HepG2 (cell line): ENCODE results near the gene PODN. TPM values are rescaled to one million over a fixed set of nuclear protein-coding genes. Genes with fewer than 3 reads are reported as not detected.
A peak's percentile ranks its signal among the peaks of the same experiment; 100 is the strongest.

Experiments
- ATAC-seq: fragments of 200-7000 bp; cut with Tn5 transposase; 3 replicates; pipeline ENCODE4 v1.9.1; 2020; ENCODE audit warnings: mild to moderate bottlenecking, moderate library complexity
- BruUV-seq: library from RNA; stranded (reverse); fragments of 400-500 nt; replicated peaks from 2 replicates; lab custom pipeline; 2021; lab: Mats Ljungman, UMichigan
- CTCF ChIA-PET: fragments of 300-600 bp; formaldehyde crosslinking; extraction: SDS; loops from one replicate; lab custom pipeline; 2021; ENCODE audit warnings: low total read pairs, inconsistent platforms, low intra/inter-chr PET ratio; lab: Yijun Ruan, JAX
- POLR2A ChIA-PET: fragments of 350-600 bp; sonication (Branson Sonifier 250); formaldehyde crosslinking; loops from one replicate; lab custom pipeline; 2020; ENCODE audit warnings: antibody characterized with exemption, inconsistent platforms; lab: Yijun Ruan, JAX
- DNase-seq: peaks from one replicate; pipeline ENCODE4 v3.0.0-alpha.2; 2015; ENCODE audit warnings: low spot score
- FAIRE-seq: peaks from 3 replicates; lab custom pipeline; 2011; peaks lifted over from hg19 to GRCh38; lab: Jason Lieb, UNC
- H2AFZ ChIP-seq: one replicate; pipeline ENCODE4 v1.6.1; 2011; ENCODE audit warnings: low read length, inconsistent platforms
- H3K27ac ChIP-seq: fragments of 300-600 bp; 3 replicates; pipeline ENCODE4 v1.8.0; 2011; ENCODE audit warnings: mixed run types, mild to moderate bottlenecking, mixed read lengths, low read length, inconsistent platforms; ENCODE audit not compliant: insufficient read depth; ENCODE audit errors: extremely low read length
- H3K27me3 ChIP-seq, 2 experiments: fragments of 200-600 bp in 1 of 2; 2 replicates in 1 of 2; 3 replicates in 1 of 2; pipeline versions ENCODE4 v1.6.0 to v1.8.0; 2011; ENCODE audit warnings: low read length in 2 of 2, mild to moderate bottlenecking in 2 of 2, moderate library complexity in 2 of 2, inconsistent platforms in 1 of 2; ENCODE audit not compliant: insufficient read depth in 2 of 2, control insufficient read depth in 1 of 2
- H3K36me3 ChIP-seq, 2 experiments: fragments of 200-600 bp in 1 of 2; replicated peaks in 1 of 2; 2 replicates in 1 of 2; 3 replicates in 1 of 2; pipeline versions ENCODE4 v1.5.1 to v1.8.0; 2011; ENCODE audit warnings: low read length in 2 of 2, inconsistent platforms in 1 of 2; ENCODE audit not compliant: insufficient read depth in 2 of 2, control insufficient read depth in 1 of 2
- H3K4me1 ChIP-seq: 2 replicates; pipeline ENCODE4 v1.5.1; 2012; ENCODE audit warnings: low read length, inconsistent platforms; ENCODE audit not compliant: insufficient read depth
- H3K4me2 ChIP-seq: 2 replicates; pipeline ENCODE4 v1.6.0; 2011; ENCODE audit warnings: low read depth, low read length, inconsistent platforms
- H3K4me3 ChIP-seq, 3 experiments: fragments of 200-600 bp in 1 of 3; sonication (generic), shearing (Covaris generic) in 1 of 3; replicated peaks in 1 of 3; 2 replicates each; pipeline ENCODE4 v1.5.1; 2011 to 2016; ENCODE audit warnings: low read length in 3 of 3, inconsistent platforms in 2 of 3, low read depth in 2 of 3, mild to moderate bottlenecking in 2 of 3, control low read depth in 1 of 3, mixed read lengths in 1 of 3; ENCODE audit not compliant: insufficient read depth in 1 of 3
- H3K79me2 ChIP-seq: one replicate; pipeline ENCODE4 v1.6.1; 2011; ENCODE audit warnings: low read length, inconsistent platforms; ENCODE audit not compliant: insufficient read depth
- H3K9ac ChIP-seq: 2 replicates; pipeline ENCODE4 v1.6.0; 2011; ENCODE audit warnings: mild to moderate bottlenecking, low read depth, low read length, inconsistent platforms; ENCODE audit not compliant: insufficient read depth
- H3K9me3 ChIP-seq: 2 replicates; pipeline ENCODE4 v1.5.1; 2012; ENCODE audit warnings: mild to moderate bottlenecking, low read length
- H4K20me1 ChIP-seq: 2 replicates; pipeline ENCODE4 v1.6.0; 2011; ENCODE audit warnings: inconsistent platforms, mild to moderate bottlenecking, low read length, moderate library complexity; ENCODE audit not compliant: insufficient read depth
- PAF1 ChIP-seq: IDR thresholded peaks from 2 replicates; pipeline ENCODE4 v1.6.1; 2016; ENCODE audit warnings: missing genetic modification reagents, missing compliant biosample characterization
- TAF15 ChIP-seq: fragments of 200-400 bp; formaldehyde crosslinking; IDR thresholded peaks from one replicate; pipeline ENCODE4 v1.6.1; 2018; ENCODE audit warnings: mild to moderate bottlenecking, low read depth, low read length; ENCODE audit not compliant: poor library complexity, severe bottlenecking
- XRCC5 ChIP-seq: fragments of 200-400 bp; formaldehyde crosslinking; optimal IDR thresholded peaks from 2 replicates; pipeline ENCODE3; 2017; ENCODE audit warnings: mild to moderate bottlenecking, low read length
- ZC3H13 ChIP-seq: sonication (generic); formaldehyde crosslinking; IDR thresholded peaks from 2 replicates; pipeline ENCODE4 v1.8.1; 2023; ENCODE audit warnings: mild to moderate bottlenecking, missing genetic modification reagents, moderate library complexity
- ZMYM3 ChIP-seq: sonication (generic); formaldehyde crosslinking; IDR thresholded peaks from 2 replicates; pipeline ENCODE4 v1.5.1; 2020; ENCODE audit warnings: mild to moderate bottlenecking, missing genetic modification reagents
- ZSCAN20 ChIP-seq: sonication (generic); formaldehyde crosslinking; IDR thresholded peaks from 2 replicates; pipeline ENCODE4 v1.4.0; 2020; ENCODE audit warnings: missing genetic modification reagents, mild to moderate bottlenecking, borderline replicate concordance
- WGBS: methylation state at CpG from one replicate; pipeline ENCODE4 v1.1.6; 2017; ENCODE audit warnings: low lambda C conversion rate; 5-methylcytosine and 5-hydroxymethylcytosine counted together
- in situ Hi-C: cut with HindIII; loops from 2 replicates; pipeline ENCODE4 v1.10.0; 2017; ENCODE audit warnings: low pct_unique_long_range_greater_than_20kb; ENCODE audit not compliant: extremely low pct_ligation_motif_present
- intact Hi-C: fragments of 100-400 bp; cut with micrococcal nuclease; formaldehyde crosslinking; loops from one replicate; pipeline ENCODE4 v1.10.0; 2022; ENCODE audit not compliant: unreplicated experiment
- polyA plus RNA-seq, 8 experiments: library from polyadenylated mRNA; depleted of rRNA in 3 of 8; stranded (reverse) in 7 of 8; unstranded in 1 of 8; fragments of >200 nt; fragmentation: Illumina TruSeq in 4 of 8; extraction: Trizol in 4 of 8; gene quantifications; 2 replicates each; pipeline versions ENCODE4 v1.2.1 to v1.2.3, GENCODE V29; 2011 to 2016; ENCODE audit warnings: low read depth in 4 of 8, missing spikeins in 1 of 8, mixed read lengths in 1 of 8; ENCODE audit not compliant: insufficient read depth in 1 of 8
- total RNA-seq, 5 experiments: library from RNA; depleted of rRNA; stranded (reverse); fragments of >200 nt; fragmentation: Illumina TruSeq; extraction: Trizol; gene quantifications; 2 replicates each; pipeline ENCODE4 v1.2.3, GENCODE V29; 2016; ENCODE audit warnings: low read depth in 1 of 5
- TF ChIP-seq, protein P1 (sequence below): sonication (generic); formaldehyde crosslinking; conservative IDR thresholded peaks from 2 replicates; pipeline ENCODE4 v1.8.0; 2022; ENCODE audit warnings: mild to moderate bottlenecking, moderate library complexity, missing genetic modification reagents
- TF ChIP-seq, protein P2 (sequence below): sonication (generic); formaldehyde crosslinking; IDR thresholded peaks from 2 replicates; pipeline ENCODE4 v1.4.0; 2020; ENCODE audit warnings: missing genetic modification reagents
- TF ChIP-seq, protein P3 (sequence below): sonication (generic); formaldehyde crosslinking; IDR thresholded peaks from 2 replicates; pipeline ENCODE4 v1.5.1; 2020; ENCODE audit warnings: mild to moderate bottlenecking, missing genetic modification reagents, borderline replicate concordance
- TF ChIP-seq, protein P4 (sequence below): sonication (generic); formaldehyde crosslinking; IDR thresholded peaks from 2 replicates; pipeline ENCODE4 v1.4.0; 2020; ENCODE audit warnings: mild to moderate bottlenecking, missing genetic modification reagents

The PODN gene
- total and polyA plus RNA-seq, 2 of the 13 experiments (the other 11 are each of a cell fraction or from before 2014, with no cell fraction given) = 0.13 TPM; not detected in 1

DNA sequence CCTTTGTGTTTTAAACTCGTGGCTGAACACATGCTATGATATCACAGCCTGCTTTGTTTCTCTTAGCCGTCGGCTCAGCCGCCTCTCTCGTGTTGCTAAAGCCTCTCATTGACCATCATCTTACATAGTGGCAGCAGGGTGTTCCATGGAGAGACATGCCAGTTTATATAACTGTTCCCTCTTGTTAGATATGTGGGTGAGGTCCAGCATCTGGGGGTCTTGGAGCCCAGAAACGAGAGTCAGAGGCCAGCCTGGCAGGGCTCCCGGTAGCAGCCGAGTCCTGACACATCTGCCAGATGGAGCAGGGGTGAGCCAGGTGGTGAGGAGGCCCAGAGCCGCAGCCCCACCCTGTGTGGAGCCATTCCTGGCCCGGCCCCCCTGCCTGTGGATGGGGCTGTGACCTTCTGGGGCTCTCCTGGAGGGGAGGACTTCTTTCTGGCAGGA is 11.9 kb downstream of the PODN start (continued):
- TF ChIP-seq, protein P1, sequence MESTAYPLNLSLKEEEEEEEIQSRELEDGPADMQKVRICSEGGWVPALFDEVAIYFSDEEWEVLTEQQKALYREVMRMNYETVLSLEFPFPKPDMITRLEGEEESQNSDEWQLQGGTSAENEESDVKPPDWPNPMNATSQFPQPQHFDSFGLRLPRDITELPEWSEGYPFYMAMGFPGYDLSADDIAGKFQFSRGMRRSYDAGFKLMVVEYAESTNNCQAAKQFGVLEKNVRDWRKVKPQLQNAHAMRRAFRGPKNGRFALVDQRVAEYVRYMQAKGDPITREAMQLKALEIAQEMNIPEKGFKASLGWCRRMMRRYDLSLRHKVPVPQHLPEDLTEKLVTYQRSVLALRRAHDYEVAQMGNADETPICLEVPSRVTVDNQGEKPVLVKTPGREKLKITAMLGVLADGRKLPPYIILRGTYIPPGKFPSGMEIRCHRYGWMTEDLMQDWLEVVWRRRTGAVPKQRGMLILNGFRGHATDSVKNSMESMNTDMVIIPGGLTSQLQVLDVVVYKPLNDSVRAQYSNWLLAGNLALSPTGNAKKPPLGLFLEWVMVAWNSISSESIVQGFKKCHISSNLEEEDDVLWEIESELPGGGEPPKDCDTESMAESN (CRISPR knock-in tag) = no peak
- TF ChIP-seq, protein P2, sequence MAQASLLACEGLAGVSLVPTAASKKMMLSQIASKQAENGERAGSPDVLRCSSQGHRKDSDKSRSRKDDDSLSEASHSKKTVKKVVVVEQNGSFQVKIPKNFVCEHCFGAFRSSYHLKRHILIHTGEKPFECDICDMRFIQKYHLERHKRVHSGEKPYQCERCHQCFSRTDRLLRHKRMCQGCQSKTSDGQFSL (CRISPR knock-in tag) = no peak
- TF ChIP-seq TAF15 = no peak

DNA sequence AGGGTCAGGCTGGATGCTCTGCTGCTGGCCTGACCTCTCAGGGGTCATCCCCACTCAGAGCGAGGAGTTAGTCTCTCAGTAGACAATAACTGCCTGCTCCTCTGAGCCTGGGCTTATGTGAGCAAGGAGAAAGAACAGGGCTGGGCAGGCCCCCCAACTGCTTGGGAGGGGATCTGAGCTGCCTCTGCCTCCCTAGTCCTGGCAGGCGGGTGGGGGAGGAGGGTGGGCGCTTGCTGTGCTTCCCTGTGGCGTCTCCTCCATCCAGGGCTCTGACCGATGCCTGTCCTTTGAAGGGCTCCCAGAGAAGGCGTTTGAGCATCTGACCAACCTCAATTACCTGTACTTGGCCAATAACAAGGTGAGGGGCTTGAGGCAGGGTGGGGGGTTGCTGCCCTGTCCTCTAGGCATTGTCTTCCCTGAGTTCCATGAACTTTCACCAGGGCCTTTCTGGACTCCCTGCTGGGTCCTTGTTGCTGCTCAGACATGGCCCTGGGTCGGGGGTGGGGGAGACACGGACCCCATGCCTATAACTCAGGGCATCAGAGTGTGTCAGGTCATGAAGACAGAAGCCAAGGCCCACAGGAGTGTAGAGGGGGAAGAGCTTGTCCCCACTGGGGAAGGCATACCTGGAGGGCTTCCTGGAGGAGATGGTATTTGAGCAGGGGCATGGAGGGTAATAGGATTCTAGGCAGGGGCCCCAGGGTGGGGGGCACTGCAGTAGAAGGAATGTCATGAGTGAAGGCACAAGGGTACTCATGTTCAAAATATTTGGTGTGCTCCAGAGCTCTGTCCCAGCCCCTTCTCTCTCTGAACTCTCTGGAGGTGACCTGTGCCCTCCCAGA is 12.5 kb downstream of the PODN start:
- BruUV-seq = no TSS peak
- WGBS = 75% methylated on average over 7 of the region's 8 CpGs
- ATAC-seq (no peak), DNase-seq (no peak), FAIRE-seq (no peak)
- H3K27ac ChIP-seq = no peak overlapping the region
- H3K9me3 ChIP-seq = no peaks in the 10 kb centered on the region
- H3K36me3 ChIP-seq = no peaks in the 10 kb centered on the region
- peak overlapping the region; percentile 20; the same call in 1 of the 2 replicates for H3K4me2 ChIP-seq
- no peak overlapping the region for H3K4me3 ChIP-seq
- no peaks in the 10 kb centered on the region for H4K20me1 ChIP-seq
- no peak overlapping the region for H3K9ac ChIP-seq
- POLR2A ChIA-PET = interaction anchor here (1.5 kb wide), 1 partner anchor 15 kb away, joined by 3 read pairs; no protein-coding TSS in a partner anchor
- peaks cover under 1 to 48% of the 10 kb centered on the region in 2 experiments for H3K27me3 ChIP-seq
- no peaks in the 10 kb centered on the region for H3K79me2 ChIP-seq
- intact Hi-C loops (no loop called here), in situ Hi-C loops (no loop called here)
- CTCF ChIA-PET = no interaction called here
- peaks cover 43% of the 10 kb centered on the region for H3K4me1 ChIP-seq
- no peak overlapping the region for H2AFZ ChIP-seq
- TF ChIP-seq ZC3H13 (CRISPR knock-in tag) (no peak), PAF1 (CRISPR knock-in tag) (no peak), XRCC5 (no peak), ZSCAN20 (CRISPR knock-in tag) (no peak), ZMYM3 (CRISPR knock-in tag) (0 out of 2 replicates have a peak, but pooled peaks have one; percentile 18)
- TF ChIP-seq, protein P3, sequence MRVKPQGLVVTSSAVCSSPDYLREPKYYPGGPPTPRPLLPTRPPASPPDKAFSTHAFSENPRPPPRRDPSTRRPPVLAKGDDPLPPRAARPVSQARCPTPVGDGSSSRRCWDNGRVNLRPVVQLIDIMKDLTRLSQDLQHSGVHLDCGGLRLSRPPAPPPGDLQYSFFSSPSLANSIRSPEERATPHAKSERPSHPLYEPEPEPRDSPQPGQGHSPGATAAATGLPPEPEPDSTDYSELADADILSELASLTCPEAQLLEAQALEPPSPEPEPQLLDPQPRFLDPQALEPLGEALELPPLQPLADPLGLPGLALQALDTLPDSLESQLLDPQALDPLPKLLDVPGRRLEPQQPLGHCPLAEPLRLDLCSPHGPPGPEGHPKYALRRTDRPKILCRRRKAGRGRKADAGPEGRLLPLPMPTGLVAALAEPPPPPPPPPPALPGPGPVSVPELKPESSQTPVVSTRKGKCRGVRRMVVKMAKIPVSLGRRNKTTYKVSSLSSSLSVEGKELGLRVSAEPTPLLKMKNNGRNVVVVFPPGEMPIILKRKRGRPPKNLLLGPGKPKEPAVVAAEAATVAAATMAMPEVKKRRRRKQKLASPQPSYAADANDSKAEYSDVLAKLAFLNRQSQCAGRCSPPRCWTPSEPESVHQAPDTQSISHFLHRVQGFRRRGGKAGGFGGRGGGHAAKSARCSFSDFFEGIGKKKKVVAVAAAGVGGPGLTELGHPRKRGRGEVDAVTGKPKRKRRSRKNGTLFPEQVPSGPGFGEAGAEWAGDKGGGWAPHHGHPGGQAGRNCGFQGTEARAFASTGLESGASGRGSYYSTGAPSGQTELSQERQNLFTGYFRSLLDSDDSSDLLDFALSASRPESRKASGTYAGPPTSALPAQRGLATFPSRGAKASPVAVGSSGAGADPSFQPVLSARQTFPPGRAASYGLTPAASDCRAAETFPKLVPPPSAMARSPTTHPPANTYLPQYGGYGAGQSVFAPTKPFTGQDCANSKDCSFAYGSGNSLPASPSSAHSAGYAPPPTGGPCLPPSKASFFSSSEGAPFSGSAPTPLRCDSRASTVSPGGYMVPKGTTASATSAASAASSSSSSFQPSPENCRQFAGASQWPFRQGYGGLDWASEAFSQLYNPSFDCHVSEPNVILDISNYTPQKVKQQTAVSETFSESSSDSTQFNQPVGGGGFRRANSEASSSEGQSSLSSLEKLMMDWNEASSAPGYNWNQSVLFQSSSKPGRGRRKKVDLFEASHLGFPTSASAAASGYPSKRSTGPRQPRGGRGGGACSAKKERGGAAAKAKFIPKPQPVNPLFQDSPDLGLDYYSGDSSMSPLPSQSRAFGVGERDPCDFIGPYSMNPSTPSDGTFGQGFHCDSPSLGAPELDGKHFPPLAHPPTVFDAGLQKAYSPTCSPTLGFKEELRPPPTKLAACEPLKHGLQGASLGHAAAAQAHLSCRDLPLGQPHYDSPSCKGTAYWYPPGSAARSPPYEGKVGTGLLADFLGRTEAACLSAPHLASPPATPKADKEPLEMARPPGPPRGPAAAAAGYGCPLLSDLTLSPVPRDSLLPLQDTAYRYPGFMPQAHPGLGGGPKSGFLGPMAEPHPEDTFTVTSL (CRISPR knock-in tag) = no peak
- TF ChIP-seq, protein P4, sequence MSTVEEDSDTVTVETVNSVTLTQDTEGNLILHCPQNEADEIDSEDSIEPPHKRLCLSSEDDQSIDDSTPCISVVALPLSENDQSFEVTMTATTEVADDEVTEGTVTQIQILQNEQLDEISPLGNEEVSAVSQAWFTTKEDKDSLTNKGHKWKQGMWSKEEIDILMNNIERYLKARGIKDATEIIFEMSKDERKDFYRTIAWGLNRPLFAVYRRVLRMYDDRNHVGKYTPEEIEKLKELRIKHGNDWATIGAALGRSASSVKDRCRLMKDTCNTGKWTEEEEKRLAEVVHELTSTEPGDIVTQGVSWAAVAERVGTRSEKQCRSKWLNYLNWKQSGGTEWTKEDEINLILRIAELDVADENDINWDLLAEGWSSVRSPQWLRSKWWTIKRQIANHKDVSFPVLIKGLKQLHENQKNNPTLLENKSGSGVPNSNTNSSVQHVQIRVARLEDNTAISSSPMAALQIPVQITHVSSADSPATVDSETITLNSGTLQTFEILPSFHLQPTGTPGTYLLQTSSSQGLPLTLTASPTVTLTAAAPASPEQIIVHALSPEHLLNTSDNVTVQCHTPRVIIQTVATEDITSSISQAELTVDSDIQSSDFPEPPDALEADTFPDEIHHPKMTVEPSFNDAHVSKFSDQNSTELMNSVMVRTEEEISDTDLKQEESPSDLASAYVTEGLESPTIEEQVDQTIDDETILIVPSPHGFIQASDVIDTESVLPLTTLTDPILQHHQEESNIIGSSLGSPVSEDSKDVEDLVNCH (CRISPR knock-in tag) = no peak
